Myocyte (in vitro differentiated cells): Measurements from ENCODE around the gene ENOX1. TPM values are rescaled to one million over a fixed set of nuclear protein-coding genes. Genes with fewer than 3 reads are reported as not detected.
"Not testable (repeated sequence)": the region's sequence is repeated elsewhere in the genome, so short reads cannot be mapped to it uniquely, and the experiment has no call there.

ENCODE experiments used
- DNase-seq: peaks from one replicate; pipeline ENCODE4 v3.0.0-alpha.2; 2012; ENCODE audit warnings: low read depth
- total RNA-seq: library from RNA; depleted of rRNA; stranded (reverse); fragments of >200 nt; gene quantifications from 2 replicates; pipeline ENCODE4 v1.2.3, GENCODE V29; 2014

The ENOX1 gene
- total RNA-seq, 1 donor from 2014 or later, result 5.8 TPM

DNA sequence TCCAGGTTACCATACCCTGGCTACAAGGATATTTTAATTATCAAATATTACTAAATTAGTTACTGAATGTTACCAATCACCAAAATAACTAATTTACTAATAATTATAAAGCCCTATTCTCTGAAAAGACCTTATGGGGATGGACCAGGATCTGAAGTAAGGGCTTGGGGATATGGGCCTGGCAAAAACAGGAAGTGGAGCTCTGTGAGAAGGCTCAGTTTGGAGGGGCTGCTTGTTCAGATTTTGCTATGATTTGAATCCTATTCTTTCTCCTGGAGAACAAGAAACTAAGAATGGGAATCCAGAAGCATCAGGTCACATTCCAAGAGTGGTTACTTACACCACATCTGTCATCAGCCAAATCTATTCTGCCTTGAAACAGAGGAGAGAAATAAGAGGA, 615.3 kb downstream of the ENOX1 start:
- no peak for DNase-seq

DNA sequence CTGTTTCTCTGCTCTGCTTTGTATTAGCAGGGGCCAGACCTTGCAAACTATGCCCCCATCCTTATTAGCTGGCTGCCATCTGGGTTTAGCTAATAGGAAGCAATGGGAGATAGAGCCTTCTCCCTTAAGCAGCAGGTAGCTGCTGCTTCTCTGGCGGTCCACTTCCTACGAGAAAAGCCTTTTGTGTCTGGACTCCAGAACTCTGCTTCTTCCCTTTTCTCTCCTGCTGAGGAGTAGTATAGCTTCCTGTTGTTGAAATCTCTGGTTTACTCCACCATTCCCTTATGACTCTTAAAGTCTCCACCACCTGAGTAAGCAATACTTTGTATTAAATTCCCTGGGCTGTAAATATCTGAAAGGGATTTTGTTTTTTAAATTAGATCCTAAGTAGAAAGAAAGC, 616.3 kb downstream of the ENOX1 start:
- DNase-seq, result no peak

DNA sequence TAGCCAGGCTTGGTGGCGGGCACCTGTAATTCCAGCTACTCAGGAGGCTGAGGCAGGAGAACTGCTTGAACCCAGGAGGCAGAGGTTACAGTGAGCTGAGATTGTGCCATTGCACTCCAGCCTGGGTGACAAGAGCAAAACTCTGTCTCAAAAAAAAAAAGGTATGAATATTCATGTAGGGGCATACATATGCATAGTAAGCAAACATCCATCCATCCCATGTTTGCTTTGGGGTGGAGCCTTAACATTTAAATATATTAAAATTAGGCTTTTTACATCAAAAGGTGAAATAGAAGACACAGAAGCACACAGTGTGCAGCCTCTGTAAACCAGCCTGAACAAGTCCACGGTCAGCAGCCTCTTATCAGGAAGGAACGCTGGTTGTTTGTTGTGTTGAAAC, 618.3 kb downstream of the ENOX1 start:
- not testable (repeated sequence) for DNase-seq

DNA sequence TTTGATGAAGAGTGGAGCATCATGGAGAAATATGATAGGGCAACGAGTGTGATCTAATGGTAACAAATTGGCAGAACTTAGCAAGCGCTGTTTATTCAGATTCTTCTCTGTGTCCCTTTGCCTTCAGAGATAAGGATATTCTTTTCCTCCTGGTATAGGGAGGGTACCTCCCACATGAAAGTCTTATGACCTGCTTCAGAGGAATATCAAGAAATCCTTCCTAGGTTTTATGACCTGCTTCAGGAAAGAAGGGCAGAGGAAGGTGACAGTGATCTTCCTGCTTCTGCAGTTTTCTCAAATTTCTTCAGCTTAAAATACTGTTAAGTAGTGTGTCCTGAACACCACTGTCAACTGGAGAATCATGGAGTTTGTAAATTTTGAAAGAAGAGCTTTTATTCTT, 619.0 kb downstream of the ENOX1 start:
- no peak for DNase-seq

DNA sequence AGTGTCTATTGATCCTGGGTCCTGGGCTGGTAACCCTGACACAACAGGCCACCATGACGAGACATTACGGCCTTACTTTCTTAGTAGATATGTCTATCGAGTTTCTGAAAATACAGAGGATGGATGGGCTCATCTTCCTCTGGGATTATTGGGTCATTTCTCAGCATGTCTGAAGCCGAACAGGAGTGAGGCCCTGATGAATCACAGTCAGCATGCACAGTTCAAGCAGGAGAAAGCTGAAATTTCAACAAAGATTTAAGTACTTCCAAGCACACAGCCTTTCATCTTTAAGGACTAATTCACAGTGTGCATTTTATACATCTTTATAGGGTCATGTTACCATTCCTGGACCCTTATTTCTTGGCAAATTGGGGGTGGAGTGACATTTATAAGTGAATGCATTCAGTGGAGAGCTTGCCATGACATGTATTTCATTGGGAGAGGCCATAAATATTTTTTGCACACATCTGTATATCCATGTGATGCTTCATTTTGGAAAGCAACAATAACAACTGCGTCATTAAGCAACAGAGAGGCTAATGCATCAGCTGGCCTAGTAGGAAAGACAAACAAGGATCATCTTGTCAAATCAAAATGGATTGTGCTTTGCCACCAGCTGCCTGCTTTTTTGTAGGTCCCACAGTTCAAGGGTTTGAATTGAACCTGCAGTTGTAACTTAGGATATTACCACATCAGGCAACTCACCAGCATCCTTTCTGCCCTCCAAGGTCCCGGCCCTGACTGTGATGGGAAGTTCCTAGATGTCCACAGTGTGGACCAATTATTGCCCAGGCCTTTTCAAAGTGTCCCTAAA, 619.9 kb downstream of the ENOX1 start:
- no peak for DNase-seq

Other genes starting within 250 kb of the ENOX1 start
- 5.2 and 7.7 TPM in 2 replicates for gene CCDC122, start 92.8 kb upstream of the ENOX1 start, total RNA-seq
- gene LACC1, start 92.9 kb upstream of the ENOX1 start, total RNA-seq, result 4.8 and 8.8 TPM in 2 replicates